ENCODE results near the gene SLC4A5.
"Not testable (repeated sequence)": the region's sequence is repeated elsewhere in the genome, so short reads cannot be mapped to it uniquely, and the experiment has no call there.

SLC4A5 gene

DNA sequence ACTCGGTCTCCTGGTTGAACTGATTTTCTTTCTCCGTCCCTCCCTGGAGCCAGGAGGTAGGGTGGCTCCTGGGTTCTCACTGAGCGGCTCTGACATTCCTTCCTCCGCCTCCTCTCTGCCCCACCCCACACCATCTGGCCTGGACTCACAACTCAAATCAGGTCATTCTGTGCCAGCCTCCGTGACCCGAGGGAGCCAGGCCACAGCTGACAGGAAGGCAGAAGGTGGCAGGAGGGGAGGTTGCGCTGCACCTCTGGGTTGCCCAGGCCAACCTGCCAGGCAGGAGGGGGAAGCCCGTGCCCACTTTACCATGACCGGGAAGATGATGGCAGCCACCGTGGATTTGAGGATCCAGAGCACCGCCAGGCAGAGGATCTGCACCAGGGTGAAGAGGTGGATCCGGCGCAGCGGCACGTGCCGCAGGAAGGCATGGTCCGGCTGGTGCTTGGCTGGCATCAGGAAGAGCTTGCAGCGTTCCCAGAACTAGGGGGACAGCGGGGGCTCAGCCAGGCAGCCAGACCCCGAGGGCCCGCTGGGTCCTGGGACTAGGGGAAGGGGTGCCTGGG, 116.5 kb downstream of the SLC4A5 start:
- no peak for DNase-seq

DNA sequence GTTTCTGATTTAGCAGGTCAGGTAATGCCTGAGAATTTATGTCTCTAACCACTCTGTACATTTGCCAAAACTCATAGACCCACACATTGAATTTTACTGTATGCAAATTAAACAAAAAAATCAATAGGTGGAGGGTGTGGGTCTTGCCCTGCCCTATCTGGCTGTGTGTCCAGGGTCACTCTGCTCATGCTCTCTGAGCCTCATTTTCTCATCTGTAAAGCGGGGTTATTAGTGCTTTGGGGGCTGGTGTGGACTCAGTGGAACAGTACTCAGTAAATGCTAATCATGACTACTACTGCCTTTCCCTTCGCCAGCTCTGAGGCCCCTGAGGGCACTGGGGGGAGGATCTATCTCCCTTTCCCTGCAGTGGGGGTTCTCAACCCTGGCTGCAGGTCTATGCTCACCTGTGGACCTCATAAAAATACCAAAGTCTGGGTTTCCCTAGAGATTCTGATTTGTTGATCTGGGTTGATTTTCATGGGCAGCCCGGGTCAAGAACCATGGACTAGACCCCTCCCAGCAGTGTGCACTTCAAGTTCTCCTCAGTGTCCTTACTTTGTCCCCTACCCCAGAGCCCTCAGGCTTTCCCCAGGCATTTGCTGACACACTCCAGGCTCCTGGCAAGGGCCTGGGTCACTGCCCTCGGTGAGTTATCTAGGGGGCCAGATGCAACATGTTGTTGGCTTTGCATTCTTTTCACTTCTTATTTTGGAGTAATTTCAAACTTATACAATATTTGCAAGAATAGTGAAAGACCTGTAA, 117.3 kb downstream of the SLC4A5 start:
- DNase-seq = no peak

DNA sequence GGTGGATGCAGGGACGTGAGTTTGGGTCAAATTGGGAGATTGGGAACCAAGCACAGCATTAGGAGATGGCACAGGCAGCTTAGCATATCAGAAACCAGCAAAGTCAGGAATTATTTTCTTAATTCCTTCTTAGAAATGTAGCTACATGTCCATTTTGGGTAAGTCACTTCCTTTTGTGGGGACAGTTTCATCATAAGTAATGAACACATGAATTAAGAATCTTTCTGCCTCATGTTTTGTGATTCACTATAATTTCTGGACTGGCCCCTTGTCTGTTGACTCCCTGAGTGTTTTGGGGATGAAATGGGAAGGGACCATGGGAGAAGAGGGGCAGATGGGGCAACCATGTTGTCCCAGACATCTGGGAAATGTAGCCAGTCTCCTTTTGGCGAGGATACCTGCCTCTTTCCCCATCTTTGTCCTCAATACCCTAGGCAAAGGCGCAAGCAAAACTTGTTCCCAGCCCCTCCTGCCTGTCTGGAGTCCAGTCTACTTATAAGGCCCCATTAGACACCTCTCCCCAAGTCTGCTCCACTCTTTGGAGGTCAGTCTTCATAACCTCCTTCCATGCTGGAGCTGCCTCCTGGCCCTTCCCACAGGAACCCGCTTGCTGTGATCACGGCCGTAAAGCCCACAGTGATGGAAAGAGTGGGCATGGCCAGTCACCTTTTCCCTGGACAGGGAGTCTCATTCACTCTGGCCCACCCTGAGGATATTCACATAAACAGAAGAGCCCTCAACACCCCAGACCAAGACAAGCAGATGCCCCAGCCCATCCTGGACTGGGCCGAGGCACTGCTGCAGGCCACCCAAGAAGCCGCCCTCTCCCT, 119.1 kb downstream of the SLC4A5 start:
- DNase-seq = no peak

DNA sequence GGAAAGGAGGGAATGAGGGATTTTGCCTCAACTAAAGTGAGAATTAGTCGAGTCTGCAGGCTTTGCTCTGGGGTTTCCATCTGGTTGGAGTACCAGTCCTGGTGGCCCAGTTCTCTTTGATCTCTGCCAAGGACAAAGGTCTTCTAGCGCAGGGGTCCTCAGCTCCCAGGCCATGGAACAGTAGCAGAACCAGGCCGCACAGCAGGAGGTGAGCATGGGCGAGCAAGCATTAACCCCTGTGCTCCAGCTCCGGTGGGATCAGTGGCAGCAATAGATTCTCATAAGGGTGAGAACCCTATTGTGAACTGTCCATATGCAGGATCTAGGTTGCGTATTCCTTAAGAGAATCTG, 120.9 kb downstream of the SLC4A5 start:
- DNase-seq = no peak

DNA sequence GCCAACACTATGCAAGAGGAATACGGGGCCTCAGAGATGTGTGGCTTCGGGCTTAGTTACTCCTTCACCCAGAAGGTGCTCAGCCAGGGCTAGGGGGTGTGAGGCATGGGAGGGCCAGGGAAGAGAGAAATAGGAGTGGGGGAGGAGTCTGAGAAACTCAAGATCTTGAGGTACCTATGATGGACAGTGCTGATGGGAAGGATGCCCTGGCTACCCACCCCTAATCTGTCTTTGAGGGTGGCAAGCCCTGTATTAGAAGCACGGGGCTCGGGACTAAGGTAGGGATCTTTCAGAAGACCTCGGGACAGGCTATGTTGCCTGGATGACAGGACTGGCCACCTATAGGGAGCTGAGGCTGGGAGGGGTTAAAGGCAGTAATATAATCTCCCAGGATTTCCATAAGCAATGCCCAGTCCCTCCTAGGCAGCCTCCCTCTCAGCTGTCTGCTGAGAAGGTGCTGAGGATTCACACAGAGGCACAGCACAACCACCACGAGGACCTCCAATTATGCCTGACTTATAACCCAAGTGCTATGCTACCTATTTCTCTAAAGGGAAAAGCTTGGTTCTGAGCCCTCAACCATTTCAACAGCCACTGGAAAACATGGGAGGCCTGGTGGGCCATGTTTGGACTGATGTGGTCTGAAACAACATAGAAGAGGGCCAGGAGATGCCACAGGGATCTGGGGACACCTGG, 121.5 kb downstream of the SLC4A5 start:
- no peak for DNase-seq

DNA sequence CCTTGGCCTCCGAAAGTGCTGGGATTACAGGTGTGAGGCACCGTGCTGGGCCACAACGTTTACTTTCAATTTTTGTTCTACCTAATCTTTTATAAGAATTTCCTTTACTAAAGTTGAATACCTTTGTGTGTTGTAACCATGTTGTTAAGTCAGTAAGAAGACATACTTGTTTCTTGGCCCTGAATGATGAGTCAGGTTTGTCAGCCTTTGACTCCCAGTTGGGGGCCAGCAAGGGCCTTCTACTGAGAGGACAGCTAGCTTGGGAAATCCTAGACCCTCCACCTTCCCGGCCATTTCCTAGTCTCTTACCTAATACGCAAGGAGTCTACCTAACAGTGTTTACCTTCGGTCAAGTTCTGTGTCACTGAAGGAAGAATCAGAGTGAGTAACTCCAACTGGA, 122.1 kb downstream of the SLC4A5 start:
- no peak for DNase-seq

DNA sequence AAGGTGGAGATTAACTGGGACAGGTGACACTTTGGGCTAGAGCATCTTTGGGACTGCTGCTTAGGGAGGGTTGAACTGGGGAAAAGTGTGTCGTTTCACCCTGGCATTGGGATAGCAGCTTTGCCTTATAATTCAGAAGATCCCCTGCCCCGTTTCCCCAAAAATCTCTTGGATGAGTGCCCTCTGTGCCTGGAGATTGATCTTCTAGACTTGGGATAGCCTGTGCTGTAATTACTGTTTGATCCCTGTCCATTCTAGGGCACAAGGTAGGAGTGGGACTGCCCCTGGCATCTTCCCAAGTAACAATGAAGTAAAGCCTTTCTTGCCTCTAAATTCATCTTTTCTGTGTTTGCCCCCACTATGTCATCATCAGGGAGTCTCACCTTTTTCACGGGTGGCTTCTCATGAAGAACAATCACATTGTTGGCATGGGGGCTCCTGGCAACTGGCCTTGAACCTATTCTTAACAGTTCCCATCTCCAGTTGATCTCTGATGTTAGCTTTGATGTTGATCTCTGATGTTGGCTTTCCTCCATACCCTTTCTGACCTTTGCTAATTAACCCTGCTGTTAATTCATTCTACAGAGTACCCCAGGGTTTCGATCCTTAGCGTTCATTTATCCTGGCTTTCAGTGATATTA, 123.2 kb downstream of the SLC4A5 start:
- DNase-seq = no peak

DNA sequence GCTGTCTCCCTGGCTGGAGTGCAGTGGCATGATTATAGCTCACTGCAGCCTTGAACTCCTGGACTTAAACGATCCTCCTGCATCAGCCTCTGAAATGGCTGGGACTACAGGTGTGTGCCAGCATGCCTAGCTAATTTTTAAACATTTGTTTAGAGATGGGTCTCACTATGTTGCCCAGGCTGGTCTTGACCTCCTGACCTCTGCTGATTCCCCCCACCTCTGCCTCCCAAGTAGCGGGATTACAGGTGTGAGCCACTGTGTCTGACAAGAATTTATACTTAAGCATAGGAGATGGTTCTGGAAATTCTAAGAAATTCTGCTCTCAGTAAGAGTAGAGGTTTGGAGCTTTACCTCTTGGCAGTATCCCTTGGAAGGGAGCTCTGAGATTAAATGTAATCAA, 126.6 kb downstream of the SLC4A5 start:
- no peak for DNase-seq

DNA sequence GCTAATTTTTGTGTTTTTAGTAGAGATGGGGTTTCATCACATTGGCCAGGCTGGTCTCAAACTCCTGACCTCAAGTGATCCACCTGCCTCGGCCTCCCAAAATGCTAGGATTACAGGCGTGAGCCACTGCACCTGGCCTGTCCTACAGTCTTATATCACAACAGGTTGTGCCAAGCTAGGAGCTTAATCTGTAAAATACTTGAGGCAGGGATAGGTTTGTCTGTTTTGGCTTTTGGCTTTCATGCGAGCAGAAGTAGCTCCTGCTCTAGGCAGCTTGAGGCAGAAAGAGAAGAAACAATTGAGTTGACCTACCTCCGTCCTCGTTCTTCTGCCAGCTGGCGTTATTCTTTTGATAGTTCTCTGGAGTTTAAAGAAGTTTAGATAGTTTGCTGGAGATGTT, 127.4 kb downstream of the SLC4A5 start:
- not testable (repeated sequence) for DNase-seq

DNA sequence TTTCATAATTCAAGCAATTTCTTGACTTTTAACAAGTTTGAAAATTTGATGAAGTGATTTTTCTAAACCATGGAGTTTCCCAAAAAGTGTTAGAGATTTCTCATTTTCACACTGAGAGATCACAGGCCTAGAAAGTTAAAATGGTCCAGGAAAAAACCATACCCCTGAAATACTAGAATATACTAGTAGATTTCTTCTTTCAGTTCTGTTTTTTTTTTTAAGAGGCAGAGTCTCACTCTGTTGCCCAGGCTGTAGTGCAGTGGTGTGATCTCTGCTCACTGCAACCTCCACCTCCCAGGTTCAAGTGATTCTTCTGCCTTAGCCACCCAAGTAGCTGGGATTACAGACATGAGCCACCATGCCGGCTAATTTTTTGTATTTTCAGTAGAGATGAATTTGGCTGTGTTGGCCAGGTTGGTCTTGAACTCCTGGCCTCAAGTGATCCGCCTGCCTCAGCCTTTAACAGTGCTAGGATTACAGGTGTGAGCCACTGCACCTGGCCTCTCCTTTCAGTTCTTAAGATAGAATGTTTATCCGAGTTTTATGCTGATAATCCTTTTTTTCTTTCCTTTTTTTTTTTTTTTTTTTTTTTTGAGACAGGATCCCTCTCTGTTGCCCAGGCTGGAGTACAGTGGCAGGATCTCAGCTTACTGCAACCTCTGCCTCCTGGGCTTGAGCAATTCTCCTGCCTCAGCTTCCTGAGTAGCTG, 130.4 kb downstream of the SLC4A5 start:
- DNase-seq = no peak

DNA sequence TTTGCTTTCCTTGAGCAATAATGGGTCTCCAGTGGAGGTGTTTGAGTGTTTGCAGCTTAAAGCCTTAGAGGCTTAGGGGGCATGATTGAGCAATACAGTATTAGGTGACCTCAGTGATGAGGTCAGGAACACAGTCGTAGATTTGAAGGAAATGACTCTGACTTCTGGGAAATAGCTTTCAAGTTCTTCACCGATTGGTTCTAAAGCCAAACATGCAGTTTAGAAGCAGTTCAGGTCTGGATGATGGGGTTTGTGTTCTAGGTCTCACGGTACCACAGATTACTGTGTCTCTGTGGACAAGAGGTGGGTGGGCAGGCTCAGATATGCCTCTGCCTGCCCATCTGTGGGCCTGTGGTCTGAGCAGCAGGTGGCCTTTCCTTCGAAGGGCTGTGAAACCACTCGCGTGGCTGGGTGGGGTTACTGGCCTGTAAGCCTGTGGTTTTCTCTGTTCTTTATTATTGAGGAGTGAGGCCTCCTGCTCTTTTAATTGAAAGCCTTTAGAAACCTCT, 137.0 kb downstream of the SLC4A5 start:
- DNase-seq = no peak

DNA sequence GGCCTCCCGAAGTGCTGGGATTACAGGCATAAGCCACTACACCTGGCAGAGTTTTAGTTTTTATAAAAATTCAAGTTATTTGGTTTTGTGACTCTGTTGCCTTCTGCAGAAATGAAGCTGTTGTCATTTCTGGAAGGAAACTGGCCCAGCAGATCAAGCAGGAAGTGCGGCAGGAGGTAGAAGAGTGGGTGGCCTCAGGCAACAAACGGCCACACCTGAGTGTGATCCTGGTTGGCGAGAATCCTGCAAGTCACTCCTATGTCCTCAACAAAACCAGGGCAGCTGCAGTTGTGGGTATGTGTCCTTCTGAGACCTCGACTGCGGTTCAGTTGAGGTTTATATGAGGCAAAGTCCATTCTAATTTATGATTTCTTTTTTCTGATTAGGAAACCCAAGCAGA, 137.6 kb downstream of the SLC4A5 start:
- no peak for DNase-seq

DNA sequence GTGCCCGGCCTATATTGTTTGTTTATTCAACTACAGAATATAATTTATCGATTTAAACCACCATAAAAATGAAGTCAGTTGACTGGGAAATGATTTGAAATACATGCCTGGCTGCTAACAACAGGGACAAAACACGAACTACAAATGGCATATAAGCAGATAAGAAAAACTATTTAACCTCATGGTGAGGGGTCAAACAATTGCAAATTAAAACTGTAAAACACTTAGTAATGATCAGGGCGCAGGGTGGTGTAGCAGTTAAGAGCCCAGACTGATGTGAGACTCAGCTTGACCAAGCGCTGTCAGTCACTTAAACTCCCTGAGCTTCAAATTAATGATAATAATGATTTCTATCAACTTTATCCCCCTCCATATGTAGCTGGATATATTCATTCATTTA, 138.1 kb downstream of the SLC4A5 start:
- DNase-seq = no peak

DNA sequence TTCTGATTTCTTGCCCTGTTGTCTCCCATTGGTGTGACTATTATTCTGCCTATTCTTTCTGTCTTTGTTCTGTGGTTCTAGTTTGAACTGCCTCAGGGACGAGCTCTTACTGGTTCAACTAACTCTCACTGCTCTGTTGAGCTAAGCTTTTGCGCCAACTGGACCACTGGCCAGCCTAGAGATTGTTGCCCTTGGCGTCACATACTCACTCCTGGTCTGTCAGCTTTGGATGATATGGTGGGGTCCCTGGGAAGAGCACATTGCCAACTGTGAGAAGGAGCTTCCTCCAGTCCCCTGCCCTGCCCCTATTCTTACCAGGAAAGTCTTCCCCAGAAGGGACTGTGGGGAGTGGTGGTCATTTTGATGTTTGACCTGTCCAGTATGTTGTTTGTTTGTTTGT, 138.8 kb downstream of the SLC4A5 start:
- DNase-seq = no peak

DNA sequence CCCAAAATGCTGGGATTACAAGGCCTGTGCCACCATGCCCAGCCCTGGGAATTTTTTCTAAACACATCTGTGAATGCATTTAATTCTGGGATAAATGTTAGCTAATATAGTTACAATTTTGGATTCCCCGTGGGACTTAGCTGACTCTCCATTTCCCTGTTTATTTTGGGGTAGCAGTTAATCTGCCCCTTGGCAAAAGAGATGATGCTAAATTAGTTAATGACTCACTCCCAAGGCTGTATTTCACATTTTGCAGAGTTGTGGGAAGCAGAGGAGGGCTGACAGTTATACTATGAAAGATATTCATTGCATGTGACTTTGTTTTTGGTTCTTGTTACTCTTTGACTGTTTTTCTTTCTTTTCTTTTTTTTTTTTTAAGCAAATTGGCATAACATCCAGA, 141.6 kb downstream of the SLC4A5 start:
- DNase-seq = no peak

DNA sequence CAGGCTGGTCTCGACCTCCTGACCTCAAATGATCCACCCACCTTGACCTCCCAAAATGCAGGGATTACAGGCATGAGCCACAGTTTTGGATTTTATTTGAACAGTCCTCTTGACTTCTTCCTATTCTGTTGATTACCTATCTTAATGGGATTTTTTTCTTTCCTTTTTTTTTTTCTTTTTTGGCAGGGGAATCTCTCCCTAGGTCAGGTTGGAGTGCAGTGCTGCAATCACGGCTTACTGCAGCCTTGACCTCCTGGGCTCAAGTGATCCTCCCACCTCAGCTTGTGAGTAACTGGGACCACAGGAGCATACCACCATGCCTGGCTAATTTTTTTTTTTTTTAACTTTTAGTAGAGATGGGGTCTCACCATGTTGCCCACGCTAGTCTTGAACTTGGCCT, 142.0 kb downstream of the SLC4A5 start:
- DNase-seq = no peak

DNA sequence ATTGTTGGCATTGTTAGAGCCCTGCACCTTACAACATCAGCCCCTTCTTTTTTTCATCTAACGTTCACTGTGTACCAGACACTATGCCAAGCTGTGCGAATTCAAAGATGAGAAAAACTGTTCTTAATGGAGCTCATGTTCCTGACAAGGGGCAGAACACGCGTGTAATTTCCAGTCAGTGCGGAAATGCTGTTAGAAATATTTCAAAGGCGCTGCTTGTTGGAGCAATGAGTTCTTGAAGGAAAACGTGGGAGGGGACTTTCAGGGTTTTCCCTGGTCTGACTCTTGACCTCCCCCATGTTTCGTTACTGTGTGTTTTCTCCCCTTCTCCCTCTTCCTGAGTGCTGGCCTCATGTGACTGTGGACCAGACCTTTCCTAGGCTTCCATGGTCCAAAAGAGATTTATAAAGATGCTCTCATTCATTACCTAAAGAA, 143.3 kb downstream of the SLC4A5 start:
- DNase-seq = peak in 1 of 2 experiments; percentile 28

DNA sequence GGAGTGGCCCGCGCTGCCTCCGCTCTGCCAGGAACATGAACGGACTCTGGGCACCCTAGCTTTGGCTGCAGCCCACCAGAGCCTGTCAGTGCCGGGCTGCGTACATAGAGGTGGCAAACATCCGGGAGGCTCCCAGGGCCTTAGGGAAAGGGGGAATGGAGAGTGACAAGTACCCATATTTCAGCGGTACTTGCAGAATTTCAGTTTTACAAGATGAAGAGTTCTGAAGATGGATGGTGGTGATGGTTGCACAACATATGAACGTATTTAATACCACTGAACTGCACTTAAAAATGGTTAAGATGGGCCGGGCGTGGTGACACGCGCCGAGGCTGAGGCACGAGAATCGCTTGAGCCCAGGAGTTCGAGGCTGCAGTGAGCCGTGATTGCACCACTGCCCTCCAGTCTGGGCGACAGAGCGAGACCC, 143.9 kb downstream of the SLC4A5 start:
- DNase-seq = no peak

DNA sequence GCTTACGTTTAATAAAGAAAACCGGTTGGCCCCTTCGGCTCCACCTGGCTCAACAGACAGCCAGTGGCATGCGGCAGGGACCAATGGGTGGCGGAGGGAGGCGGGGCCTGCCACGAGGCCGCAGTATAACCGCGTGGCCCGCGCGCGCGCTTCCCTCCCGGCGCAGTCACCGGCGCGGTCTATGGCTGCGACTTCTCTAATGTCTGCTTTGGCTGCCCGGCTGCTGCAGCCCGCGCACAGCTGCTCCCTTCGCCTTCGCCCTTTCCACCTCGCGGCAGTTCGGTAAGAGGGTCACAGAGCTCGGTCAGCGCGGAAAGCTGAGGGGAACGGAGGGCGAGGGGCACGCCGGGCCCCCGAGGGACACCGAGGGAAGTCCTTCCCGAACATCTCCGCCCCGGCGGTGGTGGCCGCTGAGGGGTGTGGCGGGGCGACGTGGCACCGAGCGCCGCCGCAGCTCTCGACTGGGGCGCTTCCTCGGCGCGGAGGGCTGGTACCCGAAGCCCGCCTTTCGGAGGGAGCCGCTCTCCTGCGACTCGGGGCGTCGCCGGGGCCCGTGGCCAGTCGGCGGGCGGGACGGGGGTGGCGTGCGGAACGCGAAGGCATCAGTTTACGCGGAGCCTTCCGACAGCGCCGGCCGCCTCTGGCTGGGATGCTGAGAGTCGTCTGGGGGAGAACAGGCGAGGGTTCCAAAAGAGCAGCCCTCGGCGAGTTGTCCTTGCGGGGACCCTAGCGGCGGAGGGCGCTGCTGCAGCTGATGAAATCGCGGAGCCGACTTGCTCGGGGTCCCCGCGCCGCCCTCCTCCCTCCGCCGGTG, 144.5 kb downstream of the SLC4A5 start, which contains the start of gene MTHFD2:
Gene MTHFD2, plus strand, starts transcription at position 155 of the 814 bp plus-strand sequence. Its CDS starts 27 bp downstream, at position 182.
- peak; percentile 89 to 92 for DNase-seq

DNA sequence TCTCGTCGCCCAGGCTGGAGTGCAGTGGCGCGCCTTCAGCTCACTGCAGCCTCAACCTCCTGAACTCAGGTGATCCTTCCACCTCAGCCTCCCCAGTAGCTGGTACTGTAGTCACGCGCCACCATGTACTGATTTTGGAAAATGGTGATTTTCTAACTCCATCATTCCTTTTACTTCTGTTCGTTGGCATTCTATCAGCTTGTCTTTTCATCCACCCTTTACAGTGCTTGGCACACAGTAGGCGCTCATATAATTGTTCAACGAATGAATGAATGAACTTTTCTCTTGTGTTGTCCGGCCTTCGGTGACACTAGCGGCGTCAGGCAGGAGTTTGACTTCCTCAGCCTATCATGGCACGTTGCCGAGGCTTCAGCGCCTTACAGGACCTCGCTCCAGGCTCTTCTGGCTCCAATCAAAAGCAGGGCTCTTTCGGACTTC, 145.2 kb downstream of the SLC4A5 start:
- no peak for DNase-seq

DNA sequence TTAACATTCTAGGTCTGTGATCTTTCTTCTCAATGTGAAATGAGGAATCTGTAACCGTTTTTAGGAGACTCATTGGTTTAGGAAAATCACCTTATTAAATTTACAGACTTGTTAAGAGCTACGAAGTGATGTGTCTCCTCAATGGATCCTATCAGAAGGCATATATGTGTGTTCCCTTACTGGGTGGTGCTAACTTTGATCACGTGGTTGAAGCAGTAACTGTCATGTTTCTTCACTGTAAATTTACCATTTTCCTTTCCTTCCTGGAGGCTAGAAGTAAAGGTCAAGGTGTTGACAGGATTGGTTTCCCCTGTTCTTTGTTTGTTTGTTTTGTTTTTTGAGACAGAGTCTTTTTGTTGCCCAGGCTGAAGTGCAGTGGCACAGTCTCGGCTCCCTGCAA, 146.2 kb downstream of the SLC4A5 start:
- DNase-seq = no peak

All from activated CD4-positive, alpha-beta T cell treated with anti-CD3 and anti-CD28 coated beads, Interleukin-2, amount 50 U/mL, for 4 hours (primary cell).